Skin epidermis (tissue), 12 donors: ENCODE measurements around the gene SLC25A19.
"Not testable (repeated sequence)": the region's sequence is repeated elsewhere in the genome, so short reads cannot be mapped to it uniquely, and the experiment has no call there.

Experiments used
- H3K27ac ChIP-seq, 21 experiments: fragments of 200-600 bp; sonication (generic) in 11 of 21; one replicate each; pipeline ENCODE4 v1.5.0; 2020; ENCODE audit warnings: mild to moderate bottlenecking in 3 of 21, inconsistent platforms in 2 of 21, moderate library complexity in 2 of 21
- H3K4me3 ChIP-seq, 7 experiments: fragments of 200-600 bp; sonication (generic) in 2 of 7; one replicate each; pipeline ENCODE4 v1.5.0; 2020; ENCODE audit warnings: inconsistent platforms in 2 of 7, mild to moderate bottlenecking in 2 of 7, moderate library complexity in 1 of 7

SLC25A19 gene

DNA sequence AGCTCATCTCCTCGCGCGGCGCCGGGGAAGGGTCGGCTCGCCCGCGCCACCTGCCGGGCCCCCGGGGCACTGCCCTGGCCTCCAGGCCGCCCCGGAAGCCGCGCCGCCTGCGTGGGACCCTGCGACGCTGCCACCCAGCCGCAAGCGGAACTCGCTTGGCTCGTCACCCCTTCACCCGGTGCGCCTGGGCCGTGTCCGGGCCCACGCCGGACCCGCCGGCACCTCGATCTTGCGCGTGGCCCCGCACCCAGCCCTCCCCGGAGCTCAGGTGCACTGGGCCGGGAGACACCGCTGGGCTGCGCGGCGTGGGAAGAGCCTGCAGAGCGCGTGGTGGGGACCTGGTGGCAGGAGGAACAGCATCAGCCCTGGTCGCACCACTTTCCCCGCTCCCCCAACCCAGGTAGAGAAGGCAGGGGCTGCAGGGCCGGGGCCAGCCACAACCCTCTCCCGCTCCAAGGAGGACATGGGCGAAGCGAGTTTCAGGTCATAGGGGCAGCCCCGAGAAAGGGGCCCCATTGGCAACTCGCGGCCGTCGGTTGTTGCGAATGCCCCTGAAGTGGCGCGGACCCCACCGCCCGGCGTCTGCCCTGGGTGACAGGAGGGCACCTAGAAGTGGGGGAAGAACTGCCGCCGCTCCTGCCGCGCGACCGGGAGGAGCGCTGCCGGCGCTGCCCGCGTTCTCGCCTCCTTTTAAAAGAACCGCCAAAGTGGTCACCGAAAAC, 17.8 kb downstream of the SLC25A19 start:
- peak overlapping the region in 20 of 21 experiments; percentile 53 to 97 (median 87) for H3K27ac ChIP-seq
- peak overlapping the region; percentile 67 to 95 (median 84) for H3K4me3 ChIP-seq

DNA sequence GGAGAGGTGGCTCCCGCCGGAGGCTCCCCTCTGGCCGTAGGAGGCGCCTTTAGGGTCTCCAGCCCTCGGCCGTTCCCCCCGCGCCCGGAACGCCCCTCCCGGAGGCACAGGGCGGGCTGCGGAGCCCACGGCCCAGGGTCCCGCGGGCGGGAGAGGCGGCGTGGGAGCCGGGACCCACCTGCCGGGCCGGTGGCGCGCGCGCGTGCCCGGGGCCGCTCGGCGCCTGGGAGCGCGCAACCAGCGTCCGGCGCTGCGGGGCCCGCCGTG, 18.3 kb downstream of the SLC25A19 start, which contains the start of gene MIF4GD:
TSS of gene MIF4GD (minus strand) at position 266 of the 267 bp plus-strand sequence. CDS start 1,036 bp downstream, outside the sequence.
- Histone ChIP-seq H3K27ac (peak within 1 kb of the TSS; percentile 67 to 97 (median 93)), H3K4me3 (peak within 1 kb of the TSS; percentile 67 to 95 (median 84))

DNA sequence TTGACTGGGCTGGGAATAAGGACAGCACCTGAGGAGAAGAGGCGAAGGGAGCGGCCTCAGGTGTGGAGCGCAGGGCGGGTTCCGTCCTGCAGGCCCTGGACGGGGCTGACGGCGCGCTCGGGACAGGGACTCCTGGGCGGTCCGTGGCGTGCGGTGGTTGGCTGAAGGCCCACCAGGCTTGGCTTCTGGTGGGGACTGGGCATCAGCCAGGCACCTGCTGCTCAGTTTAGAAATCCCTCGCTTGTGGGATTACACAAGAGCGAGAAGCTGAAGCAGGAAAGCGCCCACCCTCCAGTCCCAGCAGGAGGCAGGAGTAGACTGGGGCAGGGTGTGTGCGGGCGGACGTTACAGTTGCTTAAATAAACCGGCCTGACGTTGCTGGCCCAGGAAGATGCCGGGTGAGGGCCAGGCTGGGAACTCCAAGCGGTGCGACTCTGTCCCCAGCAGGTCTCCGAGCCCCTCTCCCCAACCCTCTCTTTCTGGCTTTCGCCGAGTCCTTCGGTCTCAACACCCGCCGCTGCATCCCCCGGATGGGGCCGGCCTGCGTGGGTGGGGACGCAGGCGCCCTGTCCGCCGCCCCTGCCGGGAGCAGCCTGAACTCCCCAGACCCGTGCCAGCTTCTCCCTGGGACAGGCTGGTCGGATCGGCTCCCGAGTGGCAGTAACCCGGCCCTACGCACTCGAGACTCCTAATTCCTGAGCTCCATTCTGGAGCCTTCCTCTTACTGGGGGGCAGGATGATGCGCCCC, 18.8 kb downstream of the SLC25A19 start:
- peak overlapping the region; percentile 67 to 95 (median 84) for H3K4me3 ChIP-seq

DNA sequence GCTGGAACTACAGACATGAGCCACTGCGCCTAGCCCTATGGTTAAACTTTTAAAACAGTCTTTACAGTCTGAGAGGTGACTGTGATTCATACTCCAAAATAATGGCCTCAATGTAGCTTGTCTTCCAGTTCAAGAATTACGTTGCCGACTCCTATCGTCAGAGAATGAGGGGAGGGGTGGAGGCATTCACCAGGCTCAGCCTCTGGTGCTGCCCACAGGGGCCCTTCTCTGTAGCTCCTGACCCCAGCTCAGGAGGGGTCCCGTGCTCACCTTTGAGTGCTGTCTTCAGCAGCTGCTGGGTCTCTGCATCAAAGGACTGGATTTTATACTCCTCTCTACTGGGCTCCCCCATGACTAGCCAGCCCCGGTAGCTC, 19.4 kb downstream of the SLC25A19 start:
- Histone ChIP-seq H3K4me3 (peak overlapping the region; percentile 67 to 95 (median 84)), H3K27ac (peak overlapping the region; percentile 67 to 97 (median 93))

More for the DNA sequence above, 18.8 kb downstream of the SLC25A19 start:
- H3K27ac ChIP-seq = peak overlapping the region; percentile 67 to 97 (median 93)

DNA sequence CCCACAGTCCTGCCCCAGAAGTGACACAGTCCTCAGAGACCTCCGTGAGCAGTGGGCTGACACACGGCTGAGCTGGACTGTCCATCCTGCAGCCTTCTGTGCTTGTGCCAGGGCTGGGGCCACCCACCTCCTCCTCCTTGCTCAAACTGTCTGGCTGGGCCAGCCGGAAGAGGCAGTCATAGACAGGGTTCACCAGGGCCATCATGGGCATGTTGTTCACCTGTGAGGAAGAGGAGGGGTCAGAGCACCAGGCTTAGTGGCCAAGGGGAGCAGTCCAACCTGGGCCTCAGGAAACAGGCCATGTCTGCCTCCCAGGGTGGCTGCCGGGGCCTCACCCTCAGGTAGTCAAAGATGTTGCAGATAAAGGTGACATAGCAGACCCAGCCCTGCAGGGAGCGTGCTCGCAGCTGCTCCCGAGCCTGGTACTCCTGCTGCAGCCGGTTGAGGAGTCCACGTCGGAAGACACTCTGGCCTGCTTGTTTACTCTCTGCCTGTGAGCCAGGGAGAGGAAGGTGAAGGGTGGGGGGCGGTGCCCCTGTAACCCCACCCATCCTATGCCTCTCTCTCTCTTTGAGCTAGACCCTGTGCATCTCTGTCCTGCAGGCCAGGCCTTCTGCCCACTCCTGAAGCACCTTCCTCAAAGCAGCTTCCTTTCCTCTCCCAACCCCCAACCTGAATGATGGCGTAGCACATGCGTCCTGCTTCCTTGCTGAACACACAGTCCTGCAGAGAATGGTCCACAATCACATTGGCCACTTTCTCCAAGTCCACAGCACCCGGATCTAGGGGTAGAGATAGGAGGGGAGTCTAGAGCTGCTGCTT, 21.6 kb downstream of the SLC25A19 start:
- peak overlapping the region in 7 of 21 experiments; percentile 5 to 61 (median 34) for H3K27ac ChIP-seq
- H3K4me3 ChIP-seq = no peak overlapping the region

DNA sequence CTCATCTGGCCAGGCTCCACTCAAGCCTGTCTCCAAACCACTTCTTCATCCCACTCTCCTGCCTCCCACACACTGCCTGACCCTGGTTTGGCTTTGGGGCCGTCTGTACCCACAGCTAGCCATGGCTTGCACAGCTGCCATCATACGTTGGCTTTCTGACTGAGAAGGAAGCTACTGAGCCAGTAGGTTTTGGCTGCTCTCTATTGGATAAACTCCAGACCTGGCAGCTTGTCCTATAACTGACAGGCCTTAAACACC, 22.2 kb downstream of the SLC25A19 start:
- H3K27ac ChIP-seq = peak overlapping the region in 7 of 21 experiments; percentile 5 to 61 (median 34)
- no peak overlapping the region for H3K4me3 ChIP-seq

DNA sequence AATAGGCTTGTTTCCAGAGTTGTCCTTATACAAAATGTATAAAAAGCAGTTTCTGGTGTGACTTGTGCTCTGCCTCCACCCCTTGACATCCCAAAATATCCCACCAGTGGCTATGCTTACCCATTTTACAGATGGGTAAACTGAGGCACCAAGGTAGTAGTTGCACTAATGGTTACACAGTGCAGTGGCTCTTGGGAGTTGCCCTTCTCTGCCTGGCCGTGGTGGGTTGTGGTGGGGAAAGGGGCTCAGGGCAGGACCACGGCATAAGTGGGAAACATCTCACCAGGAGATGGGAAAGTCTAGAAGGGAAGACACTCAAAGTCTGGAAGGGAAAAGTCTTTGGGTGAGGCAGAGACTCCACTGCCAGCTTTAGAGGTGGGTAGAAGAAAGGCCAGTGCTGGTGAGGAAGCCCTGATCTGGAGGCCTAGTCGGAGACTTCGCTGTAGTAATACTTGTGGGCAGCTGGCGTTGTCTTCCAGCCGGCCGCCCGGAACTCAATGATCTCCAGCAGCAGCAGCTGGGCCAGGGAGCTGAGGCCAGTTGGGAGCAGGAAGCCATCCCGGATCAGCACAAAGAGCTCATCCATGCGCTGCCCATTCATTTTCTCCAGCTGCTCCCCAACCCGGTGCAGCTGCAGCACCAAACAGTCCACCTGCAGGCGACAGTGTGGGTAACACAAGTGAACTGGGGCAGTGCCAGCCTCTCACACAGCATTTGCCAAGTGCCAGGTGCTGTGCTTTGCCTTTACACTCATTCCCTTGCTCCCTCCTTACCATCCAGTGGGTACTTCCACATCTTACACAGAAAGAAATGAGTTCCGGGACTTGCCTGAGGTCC, 22.7 kb downstream of the SLC25A19 start:
- H3K27ac ChIP-seq = peak overlapping the region in 1 of 21 experiments; percentile 61
- H3K4me3 ChIP-seq = no peak overlapping the region

DNA sequence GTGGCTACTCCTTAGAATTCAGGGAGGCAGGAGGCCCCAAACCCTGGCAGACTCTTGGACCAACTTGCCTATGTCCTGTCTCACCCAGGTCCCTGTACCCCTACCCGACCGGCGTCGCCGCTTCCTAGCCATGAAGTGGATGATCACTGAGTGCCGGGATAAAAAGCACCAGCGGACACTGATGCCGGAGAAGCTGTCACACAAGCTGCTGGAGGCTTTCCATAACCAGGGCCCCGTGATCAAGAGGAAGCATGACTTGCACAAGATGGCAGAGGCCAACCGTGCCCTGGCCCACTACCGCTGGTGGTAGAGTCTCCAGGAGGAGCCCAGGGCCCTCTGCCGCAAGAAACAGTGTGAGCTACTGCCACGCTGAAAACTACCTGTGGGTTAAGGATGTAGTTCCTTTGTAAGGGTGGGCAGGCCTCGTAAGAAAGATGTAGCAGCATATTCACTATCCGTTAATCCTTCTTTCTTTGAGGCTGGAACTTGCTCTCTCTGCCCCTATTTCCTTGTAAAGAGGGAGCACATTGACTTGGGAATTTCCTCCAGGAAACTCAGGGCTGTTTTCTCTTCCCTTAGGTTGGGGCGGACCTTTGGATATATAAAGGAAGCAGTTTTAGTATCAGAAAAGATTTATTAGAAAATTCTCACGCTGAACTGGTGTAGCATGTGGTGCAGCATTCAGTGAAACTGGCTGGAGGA, 23.5 kb downstream of the SLC25A19 start:
- no peak overlapping the region for H3K4me3 ChIP-seq
- peak overlapping the region in 1 of 21 experiments; percentile 61 for H3K27ac ChIP-seq

DNA sequence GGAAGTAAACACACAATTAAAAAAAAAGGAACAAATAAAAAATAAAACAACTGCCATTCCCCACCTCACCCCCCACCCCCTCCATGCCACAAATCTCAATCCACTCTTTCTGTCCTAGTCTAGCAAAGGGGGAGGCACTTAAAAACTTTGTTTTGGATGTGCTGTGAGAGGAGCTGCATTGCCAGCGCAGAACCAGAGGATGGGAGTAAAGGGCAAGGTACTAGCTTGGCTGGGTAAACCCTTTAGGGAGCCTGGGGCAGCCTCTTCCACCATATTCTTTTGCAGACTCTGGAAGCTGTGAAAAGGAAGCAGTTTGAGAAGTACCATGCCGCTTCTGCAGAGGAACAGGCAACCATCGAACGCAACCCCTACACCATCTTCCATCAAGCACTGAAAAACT, 26.2 kb downstream of the SLC25A19 start:
- Histone ChIP-seq H3K27ac (peak overlapping the region in 2 of 21 experiments; percentile 96 to 99), H3K4me3 (no peak overlapping the region)

DNA sequence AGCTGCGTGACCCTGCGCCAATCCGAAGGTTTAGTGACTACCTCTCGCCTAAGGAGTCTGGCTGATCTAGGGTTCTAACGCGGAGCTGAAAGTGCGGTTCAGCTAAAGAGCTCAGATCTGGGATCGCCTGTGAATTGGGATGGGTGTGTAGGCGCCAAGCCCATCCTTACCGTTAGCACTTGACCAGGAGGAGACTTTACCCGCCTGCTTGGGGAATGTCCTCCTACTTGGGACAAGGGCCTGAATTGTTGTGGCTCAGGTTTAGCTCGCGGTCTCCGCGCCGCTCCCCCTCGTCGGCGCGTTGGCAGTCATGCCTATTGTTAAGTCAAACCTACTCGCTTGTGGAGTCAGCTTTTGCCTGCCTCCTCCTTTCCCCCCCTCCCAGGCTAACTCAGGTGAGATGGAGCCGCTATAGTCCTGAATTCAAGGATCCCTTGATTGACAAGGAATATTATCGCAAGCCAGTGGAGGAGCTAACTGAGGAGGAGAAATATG, 27.1 kb downstream of the SLC25A19 start:
- peak overlapping the region; percentile 91 to 100 (median 96) for H3K27ac ChIP-seq
- H3K4me3 ChIP-seq = peak overlapping the region; percentile 66 to 94 (median 74)

DNA sequence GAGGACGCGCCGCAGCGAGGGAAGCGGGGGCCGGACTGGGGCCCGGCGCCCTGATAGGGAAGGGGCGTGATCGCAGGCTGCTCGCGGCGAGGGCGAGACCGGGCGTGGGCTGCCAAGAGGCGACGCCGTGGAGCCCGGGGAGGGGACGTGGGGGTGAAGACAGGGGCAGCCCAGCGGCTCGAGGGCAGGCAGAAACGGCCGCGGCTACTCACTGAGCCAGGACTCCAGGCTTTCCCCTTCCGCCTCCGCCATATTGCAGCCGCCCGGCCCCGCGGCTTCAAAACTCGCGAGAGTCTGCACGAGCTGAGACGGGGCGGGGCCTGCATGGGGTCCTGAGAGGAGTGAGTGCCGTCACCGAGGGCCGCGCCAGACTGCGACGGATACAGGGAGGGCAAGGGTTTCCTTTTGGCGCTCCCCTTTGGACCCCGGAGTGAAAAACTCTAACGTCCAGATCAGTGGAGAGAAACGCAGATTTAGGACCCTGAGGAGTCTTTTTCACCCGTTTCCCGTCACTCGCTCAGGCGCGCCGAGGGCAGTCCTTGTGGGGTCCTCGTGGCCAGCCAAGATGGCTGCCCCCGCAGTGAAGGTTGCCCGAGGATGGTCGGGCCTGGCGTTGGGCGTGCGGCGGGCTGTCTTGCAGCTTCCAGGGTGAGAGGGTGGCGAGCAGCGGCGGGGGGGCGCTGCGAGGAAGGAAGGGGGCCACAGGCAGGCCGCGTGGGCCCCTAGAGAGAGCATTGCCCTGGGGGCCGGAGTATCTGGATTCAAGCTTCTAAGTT, 27.7 kb downstream of the SLC25A19 start, which contains the start of the genes GGA3 and MRPS7:
TSS of gene GGA3 (minus strand) at position 271 of the 776 bp plus-strand sequence. CDS start at position 252, 19 bp downstream.
TSS of gene MRPS7 (plus strand) at position 544 of the 776 bp plus-strand sequence. CDS start at position 566, 22 bp downstream.
- Histone ChIP-seq H3K27ac (peak within 1 kb of the TSS; percentile 91 to 100 (median 96)), H3K4me3 (peak within 1 kb of the TSS; percentile 66 to 94 (median 74))

DNA sequence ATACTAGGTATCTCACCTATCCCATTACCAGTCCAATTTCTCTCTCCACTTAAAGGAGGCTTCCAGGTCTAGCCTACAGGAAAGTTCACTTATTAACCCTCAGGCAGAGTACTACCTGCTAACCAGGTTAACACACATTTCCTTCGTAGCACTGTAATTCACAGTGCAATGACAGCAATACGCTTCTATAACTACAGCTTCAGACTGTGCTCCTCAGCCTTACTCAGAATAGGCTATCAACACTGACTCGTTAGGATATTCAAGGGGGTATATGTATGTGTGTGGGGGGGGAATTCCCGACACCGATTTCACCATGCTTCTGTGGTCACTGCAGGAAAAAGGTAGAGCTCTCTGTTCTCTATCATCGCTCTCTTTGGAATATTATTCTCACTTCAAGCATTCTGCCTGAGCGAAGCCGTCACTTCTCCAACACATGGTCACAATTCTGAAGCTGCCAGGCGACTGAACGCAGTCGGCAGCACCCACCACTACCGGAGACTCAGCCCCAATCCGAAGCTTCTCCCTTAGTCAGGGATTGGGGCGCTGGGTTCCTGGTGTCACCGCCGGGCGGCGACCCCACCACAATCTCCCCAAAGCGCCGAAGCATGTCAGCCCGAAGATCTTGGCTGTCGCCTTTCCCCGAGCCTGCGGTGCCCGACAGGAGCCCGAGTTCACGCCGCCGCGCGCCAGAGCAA, 28.4 kb downstream of the SLC25A19 start:
- peak overlapping the region; percentile 91 to 100 (median 96) for H3K27ac ChIP-seq

DNA sequence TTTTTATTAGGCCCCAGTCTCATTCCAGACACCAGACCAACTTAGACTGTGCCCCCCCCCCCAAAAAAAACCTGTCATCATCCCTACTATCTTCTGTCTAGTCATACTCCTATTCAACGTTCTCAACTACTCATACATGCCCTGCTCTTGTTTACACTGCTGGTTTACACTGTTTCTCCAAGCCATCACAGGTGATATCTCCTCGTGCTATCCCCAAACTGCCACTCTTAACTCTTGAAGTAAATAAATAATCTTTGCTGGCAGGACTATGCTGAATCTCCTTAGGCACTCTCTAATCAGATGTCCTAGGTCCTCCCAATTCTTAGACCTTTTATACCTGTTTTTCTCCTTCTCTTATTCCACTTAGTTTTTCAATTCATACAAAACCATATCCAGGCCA, 32.0 kb downstream of the SLC25A19 start:
- H3K4me3 ChIP-seq, H3K27ac ChIP-seq: not testable (repeated sequence)

More for the DNA sequence above, 28.4 kb downstream of the SLC25A19 start:
- peak overlapping the region; percentile 66 to 94 (median 74) for H3K4me3 ChIP-seq

DNA sequence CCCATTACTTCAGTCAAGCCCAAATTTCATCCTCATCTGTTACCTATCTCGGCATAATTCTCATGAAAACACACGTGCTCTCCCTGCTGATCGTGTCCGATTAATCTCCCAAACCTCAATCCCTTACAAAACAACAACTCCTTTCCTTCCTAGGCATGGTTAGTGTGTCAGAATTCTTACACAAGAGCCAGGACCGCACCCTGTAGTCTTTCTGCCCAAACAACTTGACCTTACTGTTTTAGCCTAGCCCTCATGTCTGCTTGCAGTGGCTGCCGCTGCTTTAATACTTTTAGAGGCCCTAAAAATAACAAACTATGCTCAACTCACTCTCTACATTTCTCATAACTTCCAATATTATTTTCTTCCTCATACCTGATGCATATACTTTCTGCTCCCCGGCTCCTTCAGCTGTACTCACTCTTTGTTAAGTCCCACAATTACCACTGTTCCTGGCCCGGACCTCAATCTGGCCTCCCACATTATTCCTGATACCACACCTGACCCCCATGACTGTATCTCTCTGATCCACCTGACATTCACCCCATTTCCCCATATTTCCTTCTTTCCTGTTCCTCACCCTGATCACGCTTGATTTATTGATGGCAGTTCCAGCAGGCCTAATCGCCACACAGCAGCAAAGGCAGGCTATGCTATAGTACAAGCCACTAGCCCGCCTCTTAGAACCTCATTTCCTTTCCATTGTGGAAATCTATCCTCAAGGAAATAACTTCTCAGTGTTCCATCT, 33.1 kb downstream of the SLC25A19 start:
- H3K4me3 ChIP-seq = not testable (repeated sequence)
- peak overlapping the region in 5 of 21 experiments; percentile 26 to 54 (median 39) for H3K27ac ChIP-seq

DNA sequence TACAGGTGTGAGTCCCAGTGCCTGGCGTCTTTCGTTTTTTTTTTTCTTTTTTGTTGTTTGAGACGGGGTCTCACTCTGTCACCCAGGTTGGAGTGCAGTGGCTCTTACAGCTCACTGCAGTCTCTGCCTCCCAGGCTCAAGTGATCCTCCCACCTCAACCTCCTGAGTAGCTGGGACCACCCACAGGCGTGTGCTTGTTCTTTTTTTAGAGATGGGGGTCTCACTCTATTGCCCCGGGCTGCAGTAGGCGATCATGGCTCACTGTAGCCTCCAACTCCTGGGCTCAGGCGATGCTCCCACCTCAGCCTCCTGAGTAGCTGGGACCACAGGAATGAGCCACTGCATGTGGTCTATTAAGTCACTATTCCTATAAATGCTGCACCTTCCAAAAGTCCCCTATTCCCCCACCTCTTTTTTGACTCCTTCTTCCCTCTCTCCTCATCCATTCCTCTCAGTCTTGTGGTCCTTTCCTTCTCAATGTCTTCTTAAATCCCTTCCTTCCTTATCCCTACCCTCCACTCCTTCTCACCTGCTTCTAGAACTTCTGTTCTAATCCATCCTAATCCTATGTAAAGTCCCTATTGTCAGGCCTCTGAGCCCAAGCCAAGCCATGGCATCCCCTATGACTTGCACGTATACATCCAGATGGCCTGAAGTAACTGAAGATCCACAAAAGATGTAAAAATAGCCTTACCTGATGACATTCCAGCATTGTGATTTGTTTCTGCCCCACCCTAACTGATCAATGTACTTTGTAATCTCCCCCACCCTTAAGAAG, 37.0 kb downstream of the SLC25A19 start:
- H3K27ac ChIP-seq = peak overlapping the region in 1 of 21 experiments; percentile 1
- no peak overlapping the region for H3K4me3 ChIP-seq
